HepG2 (cell line): Measurements from ENCODE around the gene CROT. TPM values are rescaled to one million over a fixed set of nuclear protein-coding genes. Genes with fewer than 3 reads are reported as not detected.

Experiments
- ATAC-seq: fragments of 200-7000 bp; cut with Tn5 transposase; 3 replicates; pipeline ENCODE4 v1.9.1; 2020; ENCODE audit warnings: mild to moderate bottlenecking, moderate library complexity
- BruUV-seq: library from RNA; stranded (reverse); fragments of 400-500 nt; replicated peaks from 2 replicates; lab custom pipeline; 2021; lab: Mats Ljungman, UMichigan
- CTCF ChIA-PET: fragments of 300-600 bp; formaldehyde crosslinking; extraction: SDS; loops from one replicate; lab custom pipeline; 2021; ENCODE audit warnings: low total read pairs, inconsistent platforms, low intra/inter-chr PET ratio; lab: Yijun Ruan, JAX
- POLR2A ChIA-PET: fragments of 350-600 bp; sonication (Branson Sonifier 250); formaldehyde crosslinking; loops from one replicate; lab custom pipeline; 2020; ENCODE audit warnings: antibody characterized with exemption, inconsistent platforms; lab: Yijun Ruan, JAX
- DNase-seq: peaks from one replicate; pipeline ENCODE4 v3.0.0-alpha.2; 2015; ENCODE audit warnings: low spot score
- FAIRE-seq: peaks from 3 replicates; lab custom pipeline; 2011; peaks lifted over from hg19 to GRCh38; lab: Jason Lieb, UNC
- H2AFZ ChIP-seq: one replicate; pipeline ENCODE4 v1.6.1; 2011; ENCODE audit warnings: low read length, inconsistent platforms
- H3K27ac ChIP-seq: fragments of 300-600 bp; 3 replicates; pipeline ENCODE4 v1.8.0; 2011; ENCODE audit warnings: mixed run types, mild to moderate bottlenecking, mixed read lengths, low read length, inconsistent platforms; ENCODE audit not compliant: insufficient read depth; ENCODE audit errors: extremely low read length
- H3K27me3 ChIP-seq, 2 experiments: fragments of 200-600 bp in 1 of 2; 2 replicates in 1 of 2; 3 replicates in 1 of 2; pipeline versions ENCODE4 v1.6.0 to v1.8.0; 2011; ENCODE audit warnings: low read length in 2 of 2, mild to moderate bottlenecking in 2 of 2, moderate library complexity in 2 of 2, inconsistent platforms in 1 of 2; ENCODE audit not compliant: insufficient read depth in 2 of 2, control insufficient read depth in 1 of 2
- H3K36me3 ChIP-seq, 2 experiments: fragments of 200-600 bp in 1 of 2; replicated peaks in 1 of 2; 2 replicates in 1 of 2; 3 replicates in 1 of 2; pipeline versions ENCODE4 v1.5.1 to v1.8.0; 2011; ENCODE audit warnings: low read length in 2 of 2, inconsistent platforms in 1 of 2; ENCODE audit not compliant: insufficient read depth in 2 of 2, control insufficient read depth in 1 of 2
- H3K4me1 ChIP-seq: 2 replicates; pipeline ENCODE4 v1.5.1; 2012; ENCODE audit warnings: low read length, inconsistent platforms; ENCODE audit not compliant: insufficient read depth
- H3K4me2 ChIP-seq: 2 replicates; pipeline ENCODE4 v1.6.0; 2011; ENCODE audit warnings: low read depth, low read length, inconsistent platforms
- H3K4me3 ChIP-seq, 3 experiments: fragments of 200-600 bp in 1 of 3; sonication (generic), shearing (Covaris generic) in 1 of 3; replicated peaks in 1 of 3; 2 replicates each; pipeline ENCODE4 v1.5.1; 2011 to 2016; ENCODE audit warnings: low read length in 3 of 3, inconsistent platforms in 2 of 3, low read depth in 2 of 3, mild to moderate bottlenecking in 2 of 3, control low read depth in 1 of 3, mixed read lengths in 1 of 3; ENCODE audit not compliant: insufficient read depth in 1 of 3
- H3K79me2 ChIP-seq: one replicate; pipeline ENCODE4 v1.6.1; 2011; ENCODE audit warnings: low read length, inconsistent platforms; ENCODE audit not compliant: insufficient read depth
- H3K9ac ChIP-seq: 2 replicates; pipeline ENCODE4 v1.6.0; 2011; ENCODE audit warnings: mild to moderate bottlenecking, low read depth, low read length, inconsistent platforms; ENCODE audit not compliant: insufficient read depth
- H3K9me3 ChIP-seq: 2 replicates; pipeline ENCODE4 v1.5.1; 2012; ENCODE audit warnings: mild to moderate bottlenecking, low read length
- H4K20me1 ChIP-seq: 2 replicates; pipeline ENCODE4 v1.6.0; 2011; ENCODE audit warnings: inconsistent platforms, mild to moderate bottlenecking, low read length, moderate library complexity; ENCODE audit not compliant: insufficient read depth
- ESRRA ChIP-seq: sonication (generic); formaldehyde crosslinking; IDR thresholded peaks from 2 replicates; pipeline ENCODE4 v1.5.1; 2020; ENCODE audit warnings: mild to moderate bottlenecking, low read depth, missing genetic modification reagents
- FUBP1 ChIP-seq: sonication (generic); formaldehyde crosslinking; IDR thresholded peaks from 2 replicates; pipeline ENCODE4 v1.5.1; 2020; ENCODE audit warnings: missing genetic modification reagents, mild to moderate bottlenecking, borderline replicate concordance
- MXD1 ChIP-seq: sonication (generic); formaldehyde crosslinking; IDR thresholded peaks from 2 replicates; pipeline ENCODE4 v1.4.0; 2020; ENCODE audit warnings: mild to moderate bottlenecking, missing genetic modification reagents
- MYC ChIP-seq: sonication (generic); formaldehyde crosslinking; IDR thresholded peaks from 2 replicates; pipeline ENCODE4 v1.9.0; 2021; ENCODE audit warnings: missing genetic modification reagents, borderline replicate concordance
- NR2C2 ChIP-seq: sonication (generic); formaldehyde crosslinking; IDR thresholded peaks from 2 replicates; pipeline ENCODE4 v1.4.0; 2020; ENCODE audit warnings: missing genetic modification reagents, mild to moderate bottlenecking, moderate library complexity, borderline replicate concordance
- ZBTB38 ChIP-seq: sonication (generic); formaldehyde crosslinking; IDR thresholded peaks from 2 replicates; pipeline ENCODE4 v1.5.1; 2020; ENCODE audit warnings: mild to moderate bottlenecking, missing genetic modification reagents
- ZKSCAN5 ChIP-seq: sonication (generic); formaldehyde crosslinking; IDR thresholded peaks from 2 replicates; pipeline ENCODE4 v1.5.1; 2020; ENCODE audit warnings: mild to moderate bottlenecking, missing genetic modification reagents
- ZNF282 ChIP-seq: fragments of 450-650 bp; IDR thresholded peaks from 2 replicates; pipeline ENCODE4 v1.6.1; 2018; ENCODE audit not compliant: partially characterized antibody
- ZNF615 ChIP-seq: sonication (generic); formaldehyde crosslinking; IDR thresholded peaks from 2 replicates; pipeline ENCODE4 v1.5.0; 2020; ENCODE audit warnings: mild to moderate bottlenecking, missing genetic modification reagents, borderline replicate concordance
- ZSCAN22 ChIP-seq: sonication (generic); formaldehyde crosslinking; IDR thresholded peaks from 2 replicates; pipeline ENCODE4 v1.4.0; 2020; ENCODE audit warnings: mild to moderate bottlenecking, missing genetic modification reagents
- WGBS: methylation state at CpG from one replicate; pipeline ENCODE4 v1.1.6; 2017; ENCODE audit warnings: low lambda C conversion rate; 5-methylcytosine and 5-hydroxymethylcytosine counted together
- in situ Hi-C: cut with HindIII; loops from 2 replicates; pipeline ENCODE4 v1.10.0; 2017; ENCODE audit warnings: low pct_unique_long_range_greater_than_20kb; ENCODE audit not compliant: extremely low pct_ligation_motif_present
- intact Hi-C: fragments of 100-400 bp; cut with micrococcal nuclease; formaldehyde crosslinking; loops from one replicate; pipeline ENCODE4 v1.10.0; 2022; ENCODE audit not compliant: unreplicated experiment
- polyA plus RNA-seq, 8 experiments: library from polyadenylated mRNA; depleted of rRNA in 3 of 8; stranded (reverse) in 7 of 8; unstranded in 1 of 8; fragments of >200 nt; fragmentation: Illumina TruSeq in 4 of 8; extraction: Trizol in 4 of 8; gene quantifications; 2 replicates each; pipeline versions ENCODE4 v1.2.1 to v1.2.3, GENCODE V29; 2011 to 2016; ENCODE audit warnings: low read depth in 4 of 8, missing spikeins in 1 of 8, mixed read lengths in 1 of 8; ENCODE audit not compliant: insufficient read depth in 1 of 8
- total RNA-seq, 5 experiments: library from RNA; depleted of rRNA; stranded (reverse); fragments of >200 nt; fragmentation: Illumina TruSeq; extraction: Trizol; gene quantifications; 2 replicates each; pipeline ENCODE4 v1.2.3, GENCODE V29; 2016; ENCODE audit warnings: low read depth in 1 of 5

CROT gene
- total and polyA plus RNA-seq, 2 of the 13 experiments (the other 11 are each of a cell fraction or from before 2014, with no cell fraction given), result 5.0 to 13.7 TPM

GRCh38 chr7:87413951-87414793 lies 68.7 kb downstream of the CROT start:
- POLR2A ChIA-PET, result interaction anchor here (0.9 to 1.8 kb wide), 3 partner anchors 51 to 97 kb away, joined by 4 to 6 read pairs (median 5); no protein-coding TSS in a partner anchor
- in situ Hi-C loops, result loop anchor here (25.0 kb wide), 1 partner anchor 477 kb away; no protein-coding TSS in a partner anchor
- Histone ChIP-seq H3K4me2 (no peak overlapping the region), H3K9me3 (no peaks in the 10 kb centered on the region), H3K27me3 (no peaks in the 10 kb centered on the region), H3K36me3 (peaks cover 1 to 3% of the 10 kb centered on the region in 2 experiments; a peak in 2 of 5 replicates), H2AFZ (no peak overlapping the region), H4K20me1 (no peaks in the 10 kb centered on the region), H3K27ac (no peak overlapping the region), H3K79me2 (no peaks in the 10 kb centered on the region), H3K9ac (no peak overlapping the region), H3K4me1 (peaks cover 11% of the 10 kb centered on the region), H3K4me3 (no peak overlapping the region)
- ATAC-seq, result no peak
- no peak for FAIRE-seq
- no TSS peak for BruUV-seq
- DNase-seq, result no peak
- no peak for TF ChIP-seq ZSCAN22 (CRISPR knock-in tag)
- no peak for TF ChIP-seq NR2C2 (CRISPR knock-in tag)
- no peak for TF ChIP-seq ZNF282
- TF ChIP-seq ZBTB38 (CRISPR knock-in tag), result no peak
- no peak for TF ChIP-seq ZKSCAN5 (CRISPR knock-in tag)
- no peak for TF ChIP-seq FUBP1 (CRISPR knock-in tag)
- no peak for TF ChIP-seq ZNF615 (CRISPR knock-in tag)
- TF ChIP-seq MXD1 (CRISPR knock-in tag), result no peak
- TF ChIP-seq MYC (CRISPR knock-in tag), result no peak
- TF ChIP-seq ESRRA (CRISPR knock-in tag), result no peak
- CTCF ChIA-PET, result interaction anchor here (6.6 kb wide), 1 partner anchor 101 kb away, joined by 86 read pairs; no protein-coding TSS in a partner anchor
- intact Hi-C loops, result no loop called here
- 93% methylated on average over 4 of the region's 4 CpGs for WGBS
